Astrocyte (in vitro differentiated cells and primary cell): Measurements from ENCODE around the gene TSNAXIP1. TPM values are rescaled to one million over a fixed set of nuclear protein-coding genes. Genes with fewer than 3 reads are reported as not detected.
A peak's percentile ranks its signal among the peaks of the same experiment; 100 is the strongest.

ENCODE experiments used
- DNase-seq: peaks from one replicate; pipeline ENCODE4 v3.0.0-alpha.2; 2010; ENCODE audit warnings: low read depth
- FAIRE-seq: peaks from 2 replicates; lab custom pipeline; 2011; peaks lifted over from hg19 to GRCh38; lab: Jason Lieb, UNC
- H2AFZ ChIP-seq: 2 replicates; pipeline ENCODE4 v1.6.0; 2012; ENCODE audit warnings: low read depth, low read length, inconsistent platforms
- H3K27ac ChIP-seq: 2 replicates; pipeline ENCODE4 v1.5.1; 2011; ENCODE audit warnings: low read depth, low read length, inconsistent platforms
- H3K27me3 ChIP-seq: 2 replicates; pipeline ENCODE4 v1.6.0; 2011; ENCODE audit warnings: low read length, inconsistent platforms; ENCODE audit not compliant: insufficient read depth
- H3K36me3 ChIP-seq: 2 replicates; pipeline ENCODE4 v1.5.1; 2011; ENCODE audit warnings: low read length, inconsistent platforms; ENCODE audit not compliant: insufficient read depth
- H3K4me1 ChIP-seq: 2 replicates; pipeline ENCODE4 v1.5.1; 2011; ENCODE audit warnings: low read length, inconsistent platforms; ENCODE audit not compliant: insufficient read depth
- H3K4me2 ChIP-seq: 2 replicates; pipeline ENCODE4 v1.6.0; 2012; ENCODE audit warnings: low read length, inconsistent platforms
- H3K4me3 ChIP-seq: 2 replicates; pipeline ENCODE4 v1.5.1; 2011; ENCODE audit warnings: low read depth, mild to moderate bottlenecking, low read length, inconsistent platforms; ENCODE audit not compliant: insufficient read depth
- H3K79me2 ChIP-seq: 2 replicates; pipeline ENCODE4 v1.6.0; 2012; ENCODE audit warnings: mild to moderate bottlenecking, low read length, inconsistent platforms; ENCODE audit not compliant: insufficient read depth
- H3K9ac ChIP-seq: 2 replicates; pipeline ENCODE4 v1.6.0; 2012; ENCODE audit warnings: mild to moderate bottlenecking, low read length, inconsistent platforms
- H3K9me3 ChIP-seq: 2 replicates; pipeline ENCODE4 v1.5.1; 2012; ENCODE audit warnings: low read depth, mild to moderate bottlenecking, low read length, inconsistent platforms; ENCODE audit not compliant: insufficient read depth
- H4K20me1 ChIP-seq: 2 replicates; pipeline ENCODE4 v1.6.0; 2012; ENCODE audit warnings: low read length, inconsistent platforms; ENCODE audit not compliant: insufficient read depth
- H3K27ac Mint-ChIP-seq: one replicate; pipeline ENCODE4 v1.8.0; 2021; ENCODE audit warnings: mild to moderate bottlenecking, mixed read lengths; ENCODE audit not compliant: unreplicated experiment
- H3K27me3 Mint-ChIP-seq: one replicate; pipeline ENCODE4 v1.8.0; 2021; ENCODE audit warnings: low read depth, mixed read lengths; ENCODE audit not compliant: unreplicated experiment
- H3K36me3 Mint-ChIP-seq: one replicate; pipeline ENCODE4 v1.8.0; 2021; ENCODE audit warnings: low read depth, mixed read lengths; ENCODE audit not compliant: unreplicated experiment
- H3K4me1 Mint-ChIP-seq: one replicate; pipeline ENCODE4 v1.8.0; 2021; ENCODE audit warnings: low read depth, mixed read lengths; ENCODE audit not compliant: unreplicated experiment
- H3K4me3 Mint-ChIP-seq: one replicate; pipeline ENCODE4 v1.8.0; 2021; ENCODE audit warnings: mild to moderate bottlenecking, moderate library complexity, mixed read lengths; ENCODE audit not compliant: unreplicated experiment
- H3K9me3 Mint-ChIP-seq: one replicate; pipeline ENCODE4 v1.8.0; 2021; ENCODE audit warnings: mild to moderate bottlenecking, mixed read lengths; ENCODE audit not compliant: unreplicated experiment
- EZH2 ChIP-seq: IDR thresholded peaks from 2 replicates; pipeline ENCODE4 v1.6.1; 2012; ENCODE audit warnings: mild to moderate bottlenecking, low read length, inconsistent platforms; ENCODE audit not compliant: insufficient read depth
- total RNA-seq: library from RNA; stranded (reverse); gene quantifications from 2 replicates; pipeline ENCODE4 v1.2.1, GENCODE V29; 2021
- TF ChIP-seq, protein P1 (sequence below): IDR thresholded peaks from 2 replicates; pipeline ENCODE4 v1.5.1; 2011; ENCODE audit warnings: low read depth, mild to moderate bottlenecking, inconsistent platforms, low read length, moderate library complexity; ENCODE audit not compliant: insufficient read depth

TSNAXIP1 gene
- total RNA-seq, 1 donor from 2014 or later: 1.5 TPM

DNA sequence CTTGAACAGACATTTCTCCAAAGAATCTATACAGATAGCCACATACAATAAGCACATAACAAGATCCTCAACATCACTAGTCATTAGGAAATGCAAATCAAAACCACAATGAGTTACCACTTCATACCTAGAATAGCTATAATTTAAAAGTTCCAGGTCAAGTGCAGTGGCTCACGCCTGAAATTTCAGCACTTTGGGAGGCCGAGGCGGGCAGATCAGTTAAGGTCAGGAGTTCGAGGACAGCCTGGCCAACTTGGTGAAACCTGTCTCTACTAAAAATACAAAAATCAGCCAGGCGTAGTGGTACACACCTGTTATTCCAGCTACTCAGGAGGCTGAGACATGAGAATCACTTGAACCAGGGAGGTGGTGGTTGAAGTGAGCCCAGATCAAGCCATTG lies 20.2 kb upstream of the TSNAXIP1 start:
- Histone ChIP-seq H3K4me2 (no peak overlapping the region), H3K36me3 (no peaks in the 10 kb centered on the region), H3K9me3 (no peaks in the 10 kb centered on the region), H3K79me2 (peaks cover 41% of the 10 kb centered on the region), H3K27ac (no peak overlapping the region), H3K4me3 (no peak overlapping the region), H3K9ac (no peak overlapping the region), H3K4me1 (no peaks in the 10 kb centered on the region), H4K20me1 (peaks cover 32% of the 10 kb centered on the region), H3K27me3 (no peaks in the 10 kb centered on the region), H2AFZ (no peak overlapping the region)
- Mint-ChIP-seq H3K27ac (no peak overlapping the region), H3K27me3 (no peaks in the 10 kb centered on the region), H3K9me3 (no peaks in the 10 kb centered on the region), H3K36me3 (peaks cover 2% of the 10 kb centered on the region), H3K4me3 (no peak overlapping the region), H3K4me1 (peaks cover 2% of the 10 kb centered on the region)
- FAIRE-seq (no peak), DNase-seq (no peak)
- TF ChIP-seq, protein P1, sequence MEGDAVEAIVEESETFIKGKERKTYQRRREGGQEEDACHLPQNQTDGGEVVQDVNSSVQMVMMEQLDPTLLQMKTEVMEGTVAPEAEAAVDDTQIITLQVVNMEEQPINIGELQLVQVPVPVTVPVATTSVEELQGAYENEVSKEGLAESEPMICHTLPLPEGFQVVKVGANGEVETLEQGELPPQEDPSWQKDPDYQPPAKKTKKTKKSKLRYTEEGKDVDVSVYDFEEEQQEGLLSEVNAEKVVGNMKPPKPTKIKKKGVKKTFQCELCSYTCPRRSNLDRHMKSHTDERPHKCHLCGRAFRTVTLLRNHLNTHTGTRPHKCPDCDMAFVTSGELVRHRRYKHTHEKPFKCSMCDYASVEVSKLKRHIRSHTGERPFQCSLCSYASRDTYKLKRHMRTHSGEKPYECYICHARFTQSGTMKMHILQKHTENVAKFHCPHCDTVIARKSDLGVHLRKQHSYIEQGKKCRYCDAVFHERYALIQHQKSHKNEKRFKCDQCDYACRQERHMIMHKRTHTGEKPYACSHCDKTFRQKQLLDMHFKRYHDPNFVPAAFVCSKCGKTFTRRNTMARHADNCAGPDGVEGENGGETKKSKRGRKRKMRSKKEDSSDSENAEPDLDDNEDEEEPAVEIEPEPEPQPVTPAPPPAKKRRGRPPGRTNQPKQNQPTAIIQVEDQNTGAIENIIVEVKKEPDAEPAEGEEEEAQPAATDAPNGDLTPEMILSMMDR: no peak
- no peak for TF ChIP-seq EZH2

DNA sequence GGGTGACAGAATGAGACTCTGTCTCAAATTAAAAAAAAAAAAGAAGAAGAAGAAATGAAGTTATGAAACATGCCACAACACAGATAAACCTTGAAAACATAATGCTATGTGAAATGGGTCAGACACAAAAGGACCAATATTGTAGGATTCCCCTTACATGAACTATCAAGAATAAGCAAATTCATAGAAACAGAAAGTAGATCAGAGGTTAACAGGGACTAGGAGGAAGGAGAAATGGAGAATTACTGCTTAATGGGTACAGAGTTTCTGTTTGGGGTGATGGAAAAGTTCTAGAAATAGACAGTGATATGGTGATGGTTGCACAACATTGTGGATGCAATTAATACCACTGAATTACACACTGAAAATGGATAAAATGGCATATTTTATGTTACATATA lies 16.6 kb upstream of the TSNAXIP1 start:
- H3K27me3 Mint-ChIP-seq: no peaks in the 10 kb centered on the region
- no peaks in the 10 kb centered on the region for H3K4me1 ChIP-seq
- H3K79me2 ChIP-seq: peaks cover 41% of the 10 kb centered on the region
- TF ChIP-seq, protein P1: no peak
- no peak for TF ChIP-seq EZH2
- H3K4me3 ChIP-seq: no peak overlapping the region
- no peaks in the 10 kb centered on the region for H3K9me3 Mint-ChIP-seq
- H3K36me3 ChIP-seq: no peaks in the 10 kb centered on the region
- DNase-seq (no peak), FAIRE-seq (no peak)
- H4K20me1 ChIP-seq: peaks cover 32% of the 10 kb centered on the region
- H3K4me1 Mint-ChIP-seq: no peaks in the 10 kb centered on the region
- no peaks in the 10 kb centered on the region for H3K36me3 Mint-ChIP-seq
- no peak overlapping the region for H2AFZ ChIP-seq
- no peak overlapping the region for H3K4me3 Mint-ChIP-seq
- H3K27me3 ChIP-seq: no peaks in the 10 kb centered on the region
- H3K9me3 ChIP-seq: no peaks in the 10 kb centered on the region
- no peak overlapping the region for H3K27ac ChIP-seq
- no peak overlapping the region for H3K27ac Mint-ChIP-seq
- no peak overlapping the region for H3K4me2 ChIP-seq
- no peak overlapping the region for H3K9ac ChIP-seq

DNA sequence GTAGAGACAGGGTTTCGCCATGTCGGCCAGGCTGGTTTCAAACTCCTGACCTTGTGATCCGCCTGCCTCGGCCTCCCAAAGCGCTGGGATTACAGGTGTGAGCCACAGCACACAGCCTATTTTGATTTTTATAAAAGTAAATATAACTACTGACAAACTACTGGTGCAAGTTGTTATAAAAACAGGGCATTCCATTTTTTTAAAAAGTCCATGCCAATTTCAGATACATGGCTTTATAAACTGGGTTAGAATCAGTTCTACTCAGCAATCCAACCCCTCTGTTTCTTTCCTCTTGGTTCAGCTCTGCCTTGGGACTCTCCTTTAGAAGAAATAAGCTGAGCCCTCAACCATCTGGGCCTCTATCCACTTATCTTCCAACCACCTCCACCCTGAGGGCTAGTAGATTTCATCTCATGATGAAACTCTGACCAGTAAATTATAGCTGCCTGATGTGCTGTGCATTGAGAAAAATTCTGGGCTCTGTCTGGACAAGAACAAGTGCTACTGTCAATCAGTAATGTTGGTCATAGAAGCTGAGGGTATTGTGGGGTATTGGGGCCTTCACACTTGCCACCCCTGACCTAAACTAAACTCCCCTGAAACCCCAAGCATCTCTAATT lies 10.5 kb upstream of the TSNAXIP1 start:
- Histone ChIP-seq H3K9ac (no peak overlapping the region), H3K4me1 (no peaks in the 10 kb centered on the region), H3K9me3 (no peaks in the 10 kb centered on the region), H3K4me3 (no peak overlapping the region), H4K20me1 (peaks cover 52% of the 10 kb centered on the region), H3K27me3 (no peaks in the 10 kb centered on the region), H2AFZ (no peak overlapping the region), H3K79me2 (peaks cover 57% of the 10 kb centered on the region), H3K4me2 (no peak overlapping the region), H3K36me3 (no peaks in the 10 kb centered on the region), H3K27ac (no peak overlapping the region)
- DNase-seq (no peak), FAIRE-seq (no peak)
- Mint-ChIP-seq H3K27me3 (no peaks in the 10 kb centered on the region), H3K4me1 (peaks cover 7% of the 10 kb centered on the region), H3K4me3 (no peak overlapping the region), H3K27ac (peak overlapping the region; percentile 36), H3K36me3 (peaks cover 13% of the 10 kb centered on the region), H3K9me3 (no peaks in the 10 kb centered on the region)
- TF ChIP-seq EZH2: no peak
- TF ChIP-seq, protein P1: no peak
